WTC11 (cell line): ENCODE measurements around the gene MYLK3. TPM values are rescaled to one million over a fixed set of nuclear protein-coding genes. Genes with fewer than 3 reads are reported as not detected.

Source experiments
- ATAC-seq: fragments of 200-7000 bp; cut with Tn5 transposase; 2 replicates; pipeline ENCODE4 v1.10.0; 2021; ENCODE audit warnings: mild to moderate bottlenecking, moderate library complexity
- CTCF ChIA-PET: fragments of 300-600 bp; sonication (Branson Sonifier 250); formaldehyde crosslinking; loops from one replicate; lab custom pipeline; 2021; ENCODE audit warnings: antibody characterized with exemption; lab: Charles Lee
- POLR2A ChIA-PET: fragments of 350-600 bp; sonication (Branson Sonifier 250); formaldehyde crosslinking; loops from one replicate; lab custom pipeline; 2021; ENCODE audit warnings: antibody characterized with exemption; lab: Charles Lee
- DNase-seq: peaks from one replicate; pipeline ENCODE4 v3.0.0; 2021; ENCODE audit warnings: low spot score
- H3K27ac Mint-ChIP-seq: 2 replicates; pipeline ENCODE4 v1.8.0; 2021; ENCODE audit warnings: mixed read lengths
- H3K27me3 Mint-ChIP-seq: 2 replicates; pipeline ENCODE4 v1.8.0; 2021; ENCODE audit warnings: low read depth, mild to moderate bottlenecking, moderate library complexity, mixed read lengths
- H3K36me3 Mint-ChIP-seq: 2 replicates; pipeline ENCODE4 v1.8.0; 2021; ENCODE audit warnings: mixed read lengths
- H3K4me1 Mint-ChIP-seq: 2 replicates; pipeline ENCODE4 v1.8.0; 2022; ENCODE audit warnings: mixed read lengths
- H3K4me3 Mint-ChIP-seq: 2 replicates; pipeline ENCODE4 v1.8.0; 2021; ENCODE audit warnings: mild to moderate bottlenecking, moderate library complexity, mixed read lengths
- H3K9me3 Mint-ChIP-seq: 2 replicates; pipeline ENCODE4 v1.8.0; 2021; ENCODE audit warnings: mixed read lengths
- CDX4 ChIP-seq: fragments of 250-450 bp; sonication (Bioruptor Pico); IDR thresholded peaks from 2 replicates; pipeline ENCODE4 v1.9.0; 2021; ENCODE audit warnings: moderate library complexity, mild to moderate bottlenecking, inconsistent platforms, borderline replicate concordance
- FOXK1 ChIP-seq: sonication (generic); formaldehyde crosslinking; IDR thresholded peaks from 2 replicates; pipeline ENCODE4 v1.8.0; 2022; ENCODE audit warnings: mild to moderate bottlenecking, moderate library complexity, missing genetic modification reagents
- FOXP1 ChIP-seq: sonication (generic); formaldehyde crosslinking; IDR thresholded peaks from 2 replicates; pipeline ENCODE4 v1.8.0; 2022; ENCODE audit warnings: missing genetic modification reagents, mild to moderate bottlenecking, moderate library complexity, borderline replicate concordance
- IRF1 ChIP-seq: sonication (generic); formaldehyde crosslinking; IDR thresholded peaks from 2 replicates; pipeline ENCODE4 v1.8.0; 2023; ENCODE audit warnings: missing genetic modification reagents
- NR2C2 ChIP-seq: sonication (generic); formaldehyde crosslinking; IDR thresholded peaks from 2 replicates; pipeline ENCODE4 v1.8.0; 2022; ENCODE audit warnings: mild to moderate bottlenecking, missing genetic modification reagents
- SMAD3 ChIP-seq: sonication (generic); formaldehyde crosslinking; IDR thresholded peaks from 2 replicates; pipeline ENCODE4 v1.8.0; 2022; ENCODE audit warnings: missing genetic modification reagents, mild to moderate bottlenecking, borderline replicate concordance
- SMAD4 ChIP-seq: sonication (generic); formaldehyde crosslinking; IDR thresholded peaks from 2 replicates; pipeline ENCODE4 v1.8.0; 2022; ENCODE audit warnings: mild to moderate bottlenecking, missing genetic modification reagents
- TCF7 ChIP-seq: sonication (generic); formaldehyde crosslinking; IDR thresholded peaks from 2 replicates; pipeline ENCODE4 v1.8.0; 2022; ENCODE audit warnings: mild to moderate bottlenecking, low read depth, missing genetic modification reagents, moderate library complexity
- TEAD4 ChIP-seq: sonication (generic); formaldehyde crosslinking; IDR thresholded peaks from 2 replicates; pipeline ENCODE4 v1.8.0; 2022; ENCODE audit warnings: mild to moderate bottlenecking, missing genetic modification reagents
- ZNF138 ChIP-seq: sonication (generic); formaldehyde crosslinking; conservative IDR thresholded peaks from 2 replicates; pipeline ENCODE4 v1.8.1; 2022; ENCODE audit warnings: mild to moderate bottlenecking, moderate library complexity, missing genetic modification reagents
- ZNF263 ChIP-seq: sonication (generic); formaldehyde crosslinking; IDR thresholded peaks from 2 replicates; pipeline ENCODE4 v1.8.1; 2022; ENCODE audit warnings: low read depth, mild to moderate bottlenecking, moderate library complexity, missing genetic modification reagents
- ZNF671 ChIP-seq: fragments of 250-450 bp; sonication (Bioruptor Pico); IDR thresholded peaks from 2 replicates; pipeline ENCODE4 v1.8.0; 2021; ENCODE audit warnings: mild to moderate bottlenecking
- total RNA-seq: library from RNA; stranded (reverse); gene quantifications from 3 replicates; pipeline ENCODE4 v1.2.3, GENCODE V29; 2021
- TF ChIP-seq, protein P1 (sequence below): sonication (generic); formaldehyde crosslinking; IDR thresholded peaks from 2 replicates; pipeline ENCODE4 v1.8.1; 2023; ENCODE audit warnings: mild to moderate bottlenecking, missing genetic modification reagents
- TF ChIP-seq, protein P2 (sequence below): fragments of 250-450 bp; sonication (Bioruptor Pico); IDR thresholded peaks from 2 replicates; pipeline ENCODE4 v2.1.2; 2022; ENCODE audit warnings: mild to moderate bottlenecking, moderate library complexity
- TF ChIP-seq, protein P3 (sequence below): sonication (generic); formaldehyde crosslinking; IDR thresholded peaks from 2 replicates; pipeline ENCODE4 v1.8.1; 2023; ENCODE audit warnings: mild to moderate bottlenecking, missing genetic modification reagents, moderate library complexity
- TF ChIP-seq, protein P4 (sequence below): sonication (generic); formaldehyde crosslinking; IDR thresholded peaks from 2 replicates; pipeline ENCODE4 v1.8.0; 2023; ENCODE audit warnings: missing genetic modification reagents, mild to moderate bottlenecking, borderline replicate concordance
- TF ChIP-seq, protein P5 (sequence below): sonication (generic); formaldehyde crosslinking; IDR thresholded peaks from 2 replicates; pipeline ENCODE4 v1.8.1; 2022; ENCODE audit warnings: low read depth, missing genetic modification reagents, borderline replicate concordance

The MYLK3 gene
- total RNA-seq, 1 experiment from 2014 or later: 0.79 TPM

GRCh38 chr16:46772463-46772862 is 24.3 kb upstream of the MYLK3 start (continued):
- TF ChIP-seq, protein P1, sequence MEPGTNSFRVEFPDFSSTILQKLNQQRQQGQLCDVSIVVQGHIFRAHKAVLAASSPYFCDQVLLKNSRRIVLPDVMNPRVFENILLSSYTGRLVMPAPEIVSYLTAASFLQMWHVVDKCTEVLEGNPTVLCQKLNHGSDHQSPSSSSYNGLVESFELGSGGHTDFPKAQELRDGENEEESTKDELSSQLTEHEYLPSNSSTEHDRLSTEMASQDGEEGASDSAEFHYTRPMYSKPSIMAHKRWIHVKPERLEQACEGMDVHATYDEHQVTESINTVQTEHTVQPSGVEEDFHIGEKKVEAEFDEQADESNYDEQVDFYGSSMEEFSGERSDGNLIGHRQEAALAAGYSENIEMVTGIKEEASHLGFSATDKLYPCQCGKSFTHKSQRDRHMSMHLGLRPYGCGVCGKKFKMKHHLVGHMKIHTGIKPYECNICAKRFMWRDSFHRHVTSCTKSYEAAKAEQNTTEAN: no peak
- TF ChIP-seq NR2C2 (CRISPR knock-in tag) (no peak), TCF7 (CRISPR knock-in tag) (no peak)
- TF ChIP-seq, protein P2, sequence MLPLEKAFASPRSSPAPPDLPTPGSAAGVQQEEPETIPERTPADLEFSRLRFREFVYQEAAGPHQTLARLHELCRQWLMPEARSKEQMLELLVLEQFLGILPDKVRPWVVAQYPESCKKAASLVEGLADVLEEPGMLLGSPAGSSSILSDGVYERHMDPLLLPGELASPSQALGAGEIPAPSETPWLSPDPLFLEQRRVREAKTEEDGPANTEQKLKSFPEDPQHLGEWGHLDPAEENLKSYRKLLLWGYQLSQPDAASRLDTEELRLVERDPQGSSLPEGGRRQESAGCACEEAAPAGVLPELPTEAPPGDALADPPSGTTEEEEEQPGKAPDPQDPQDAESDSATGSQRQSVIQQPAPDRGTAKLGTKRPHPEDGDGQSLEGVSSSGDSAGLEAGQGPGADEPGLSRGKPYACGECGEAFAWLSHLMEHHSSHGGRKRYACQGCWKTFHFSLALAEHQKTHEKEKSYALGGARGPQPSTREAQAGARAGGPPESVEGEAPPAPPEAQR (CRISPR knock-in tag): no peak
- TF ChIP-seq, protein P3, sequence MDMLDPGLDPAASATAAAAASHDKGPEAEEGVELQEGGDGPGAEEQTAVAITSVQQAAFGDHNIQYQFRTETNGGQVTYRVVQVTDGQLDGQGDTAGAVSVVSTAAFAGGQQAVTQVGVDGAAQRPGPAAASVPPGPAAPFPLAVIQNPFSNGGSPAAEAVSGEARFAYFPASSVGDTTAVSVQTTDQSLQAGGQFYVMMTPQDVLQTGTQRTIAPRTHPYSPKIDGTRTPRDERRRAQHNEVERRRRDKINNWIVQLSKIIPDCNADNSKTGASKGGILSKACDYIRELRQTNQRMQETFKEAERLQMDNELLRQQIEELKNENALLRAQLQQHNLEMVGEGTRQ (CRISPR knock-in tag): no peak

GRCh38 chr16:46768809-46769208 is 20.7 kb upstream of the MYLK3 start:
- ATAC-seq: no peak
- H3K36me3 Mint-ChIP-seq: no peaks in the 10 kb centered on the region
- TF ChIP-seq SMAD4 (CRISPR knock-in tag) (no peak), FOXK1 (CRISPR knock-in tag) (no peak), ZNF263 (CRISPR knock-in tag) (no peak), FOXP1 (CRISPR knock-in tag) (no peak)
- TF ChIP-seq, all 79 proteins: peak for 0
- Mint-ChIP-seq H3K27me3 (no peaks in the 10 kb centered on the region; the same call in 1 of the 2 replicates), H3K4me1 (0 out of 2 replicates have a peak, but pooled peaks cover 3% of the 10 kb centered on the region), H3K4me3 (no peak overlapping the region), H3K27ac (no peak overlapping the region), H3K9me3 (no peaks in the 10 kb centered on the region)
- POLR2A ChIA-PET: no interaction called here
- CTCF ChIA-PET: no interaction called here
- DNase-seq: no peak

DNA sequence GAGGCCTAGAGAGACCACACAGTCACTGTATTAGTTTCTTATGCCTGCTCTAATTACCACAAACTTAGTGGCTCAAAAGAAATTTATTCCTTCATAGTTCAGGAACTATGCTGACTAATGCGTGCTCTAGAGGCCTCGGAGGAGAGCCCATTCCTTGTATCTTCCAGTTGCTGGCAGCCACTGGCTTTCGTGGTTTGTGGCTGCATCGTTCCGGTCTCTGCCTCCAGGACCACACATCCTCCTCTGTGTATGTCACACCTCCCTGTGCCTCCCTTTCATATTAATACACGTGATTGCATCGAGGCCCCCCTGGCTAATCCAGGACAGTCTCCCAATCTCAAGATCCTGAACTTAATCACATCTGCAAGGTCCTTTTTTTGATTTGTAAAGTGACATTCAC is 16.9 kb upstream of the MYLK3 start:
- Mint-ChIP-seq H3K27ac (no peak overlapping the region), H3K9me3 (no peaks in the 10 kb centered on the region), H3K4me3 (no peak overlapping the region), H3K36me3 (no peaks in the 10 kb centered on the region), H3K4me1 (0 out of 2 replicates have a peak, but pooled peaks cover 3% of the 10 kb centered on the region), H3K27me3 (no peaks in the 10 kb centered on the region)
- ChIA-PET CTCF (no interaction called here), POLR2A (no interaction called here)
- ATAC-seq (no peak), DNase-seq (no peak)
- no peak for TF ChIP-seq IRF1 (CRISPR knock-in tag)

- Mint-ChIP-seq H3K36me3 (no peaks in the 10 kb centered on the region), H3K27me3 (no peaks in the 10 kb centered on the region), H3K27ac (no peak overlapping the region), H3K4me3 (no peak overlapping the region), H3K9me3 (no peaks in the 10 kb centered on the region), H3K4me1 (peaks cover 2% of the 10 kb centered on the region; the same call in 1 of the 2 replicates)
- POLR2A ChIA-PET: no interaction called here
- DNase-seq: no peak
- CTCF ChIA-PET: interaction anchor here (1.2 kb wide), 1 partner anchor 17 kb away, joined by 3 read pairs; no protein-coding TSS in a partner anchor
- no peak for ATAC-seq
- no peak for TF ChIP-seq ZNF671 (CRISPR knock-in tag)
- TF ChIP-seq SMAD3 (CRISPR knock-in tag): no peak
- TF ChIP-seq ZNF138: no peak
- TF ChIP-seq, protein P4, sequence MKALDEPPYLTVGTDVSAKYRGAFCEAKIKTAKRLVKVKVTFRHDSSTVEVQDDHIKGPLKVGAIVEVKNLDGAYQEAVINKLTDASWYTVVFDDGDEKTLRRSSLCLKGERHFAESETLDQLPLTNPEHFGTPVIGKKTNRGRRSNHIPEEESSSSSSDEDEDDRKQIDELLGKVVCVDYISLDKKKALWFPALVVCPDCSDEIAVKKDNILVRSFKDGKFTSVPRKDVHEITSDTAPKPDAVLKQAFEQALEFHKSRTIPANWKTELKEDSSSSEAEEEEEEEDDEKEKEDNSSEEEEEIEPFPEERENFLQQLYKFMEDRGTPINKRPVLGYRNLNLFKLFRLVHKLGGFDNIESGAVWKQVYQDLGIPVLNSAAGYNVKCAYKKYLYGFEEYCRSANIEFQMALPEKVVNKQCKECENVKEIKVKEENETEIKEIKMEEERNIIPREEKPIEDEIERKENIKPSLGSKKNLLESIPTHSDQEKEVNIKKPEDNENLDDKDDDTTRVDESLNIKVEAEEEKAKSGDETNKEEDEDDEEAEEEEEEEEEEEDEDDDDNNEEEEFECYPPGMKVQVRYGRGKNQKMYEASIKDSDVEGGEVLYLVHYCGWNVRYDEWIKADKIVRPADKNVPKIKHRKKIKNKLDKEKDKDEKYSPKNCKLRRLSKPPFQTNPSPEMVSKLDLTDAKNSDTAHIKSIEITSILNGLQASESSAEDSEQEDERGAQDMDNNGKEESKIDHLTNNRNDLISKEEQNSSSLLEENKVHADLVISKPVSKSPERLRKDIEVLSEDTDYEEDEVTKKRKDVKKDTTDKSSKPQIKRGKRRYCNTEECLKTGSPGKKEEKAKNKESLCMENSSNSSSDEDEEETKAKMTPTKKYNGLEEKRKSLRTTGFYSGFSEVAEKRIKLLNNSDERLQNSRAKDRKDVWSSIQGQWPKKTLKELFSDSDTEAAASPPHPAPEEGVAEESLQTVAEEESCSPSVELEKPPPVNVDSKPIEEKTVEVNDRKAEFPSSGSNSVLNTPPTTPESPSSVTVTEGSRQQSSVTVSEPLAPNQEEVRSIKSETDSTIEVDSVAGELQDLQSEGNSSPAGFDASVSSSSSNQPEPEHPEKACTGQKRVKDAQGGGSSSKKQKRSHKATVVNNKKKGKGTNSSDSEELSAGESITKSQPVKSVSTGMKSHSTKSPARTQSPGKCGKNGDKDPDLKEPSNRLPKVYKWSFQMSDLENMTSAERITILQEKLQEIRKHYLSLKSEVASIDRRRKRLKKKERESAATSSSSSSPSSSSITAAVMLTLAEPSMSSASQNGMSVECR: no peak
- TF ChIP-seq, protein P5, sequence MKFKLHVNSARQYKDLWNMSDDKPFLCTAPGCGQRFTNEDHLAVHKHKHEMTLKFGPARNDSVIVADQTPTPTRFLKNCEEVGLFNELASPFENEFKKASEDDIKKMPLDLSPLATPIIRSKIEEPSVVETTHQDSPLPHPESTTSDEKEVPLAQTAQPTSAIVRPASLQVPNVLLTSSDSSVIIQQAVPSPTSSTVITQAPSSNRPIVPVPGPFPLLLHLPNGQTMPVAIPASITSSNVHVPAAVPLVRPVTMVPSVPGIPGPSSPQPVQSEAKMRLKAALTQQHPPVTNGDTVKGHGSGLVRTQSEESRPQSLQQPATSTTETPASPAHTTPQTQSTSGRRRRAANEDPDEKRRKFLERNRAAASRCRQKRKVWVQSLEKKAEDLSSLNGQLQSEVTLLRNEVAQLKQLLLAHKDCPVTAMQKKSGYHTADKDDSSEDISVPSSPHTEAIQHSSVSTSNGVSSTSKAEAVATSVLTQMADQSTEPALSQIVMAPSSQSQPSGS (CRISPR knock-in tag): no peak
- no peak for TF ChIP-seq CDX4
- no peak for TF ChIP-seq SMAD4 (CRISPR knock-in tag)
- no peak for TF ChIP-seq TEAD4 (CRISPR knock-in tag)
Observed at GRCh38 chr16:46763147-46763546, 15.0 kb upstream of the MYLK3 start.
